ENCODE measurements around the gene ERI3.

The ERI3 gene

DNA sequence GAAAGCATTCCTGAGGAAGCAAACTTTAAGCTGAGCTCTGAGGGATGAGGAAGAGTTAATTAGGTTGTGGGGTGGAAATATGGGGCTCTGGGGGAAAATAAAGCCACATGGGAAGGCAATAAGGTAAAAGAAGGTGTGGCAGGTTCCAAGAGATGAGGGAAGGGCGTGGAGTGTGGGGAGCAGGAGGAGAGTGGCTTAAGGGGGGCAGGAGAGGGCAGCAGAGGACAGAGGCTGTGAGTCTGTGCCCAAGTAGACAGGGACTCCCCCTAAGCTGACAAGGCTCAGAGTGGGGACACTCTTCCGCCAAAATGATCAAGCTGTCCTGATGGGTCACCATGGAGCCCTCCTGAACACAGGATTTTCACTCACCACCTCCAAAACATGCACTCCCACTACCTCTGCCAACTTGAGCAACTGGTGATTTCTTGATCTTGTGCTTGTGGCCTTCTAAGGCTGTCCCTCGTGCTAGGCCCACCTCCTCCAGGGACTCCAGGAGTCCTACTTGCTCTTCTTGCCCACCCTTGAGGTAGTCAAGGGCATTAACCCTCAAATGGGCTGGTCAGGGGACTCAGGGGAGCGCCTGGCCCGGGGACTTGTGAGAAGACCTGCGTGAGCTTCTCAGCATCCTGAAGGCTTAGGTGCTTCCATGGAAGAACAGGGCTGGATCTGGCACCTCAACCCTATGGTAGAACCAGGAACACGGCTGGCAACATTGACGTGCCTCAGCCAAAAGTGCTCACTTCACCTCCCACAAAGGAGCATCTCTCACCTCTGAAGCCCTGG is 118.4 kb downstream of the ERI3 start:
- peaks cover 3% of the 10 kb centered on the region for H3K36me3 Mint-ChIP-seq (ENCODE audit: insufficient read depth)
- ATAC-seq (replicated peaks), result no peak
- H3K4me3 Mint-ChIP-seq, result no peak overlapping the region
- peak overlapping the region; percentile 8 to 63 for H3K27ac Mint-ChIP-seq
- H3K27me3 Mint-ChIP-seq, result no peaks in the 10 kb centered on the region
- no peaks in the 10 kb centered on the region for H3K9me3 Mint-ChIP-seq
- DNase-seq, result no peak
- H3K4me1 Mint-ChIP-seq (ENCODE audit: low read depth in 2 of 2), result peaks cover 4 to 6% of the 10 kb centered on the region in 2 donors

DNA sequence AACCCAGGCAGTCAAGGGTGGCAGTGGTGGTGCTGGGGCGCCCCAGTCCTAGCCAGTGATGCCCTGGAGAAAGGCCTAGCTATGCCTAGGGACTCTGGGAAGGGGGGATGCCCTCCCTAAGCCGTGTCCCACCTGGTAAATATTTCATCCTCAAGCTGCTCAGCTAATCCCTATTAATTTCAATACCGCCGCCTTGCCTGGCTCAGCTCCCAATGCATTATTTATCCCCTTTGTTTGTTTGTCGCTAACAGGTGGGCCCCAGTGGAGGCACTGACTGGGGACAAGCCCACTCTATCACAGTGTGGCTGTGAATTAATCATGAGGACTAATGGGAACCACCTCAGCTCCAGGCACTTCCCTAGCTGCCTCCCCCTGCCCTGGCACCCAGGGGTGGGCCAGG is 119.2 kb downstream of the ERI3 start:
- peak overlapping the region in 1 of 2 donors; percentile 63 for H3K27ac Mint-ChIP-seq
- H3K9me3 Mint-ChIP-seq, result no peaks in the 10 kb centered on the region
- no peaks in the 10 kb centered on the region for H3K27me3 Mint-ChIP-seq
- ATAC-seq (replicated peaks) (no peak), DNase-seq (no peak)
- peaks cover 3% of the 10 kb centered on the region for H3K36me3 Mint-ChIP-seq (ENCODE audit: insufficient read depth)
- H3K4me1 Mint-ChIP-seq (ENCODE audit: low read depth in 2 of 2), result peaks cover 4% of the 10 kb centered on the region in 2 donors
- H3K4me3 Mint-ChIP-seq, result no peak overlapping the region

DNA sequence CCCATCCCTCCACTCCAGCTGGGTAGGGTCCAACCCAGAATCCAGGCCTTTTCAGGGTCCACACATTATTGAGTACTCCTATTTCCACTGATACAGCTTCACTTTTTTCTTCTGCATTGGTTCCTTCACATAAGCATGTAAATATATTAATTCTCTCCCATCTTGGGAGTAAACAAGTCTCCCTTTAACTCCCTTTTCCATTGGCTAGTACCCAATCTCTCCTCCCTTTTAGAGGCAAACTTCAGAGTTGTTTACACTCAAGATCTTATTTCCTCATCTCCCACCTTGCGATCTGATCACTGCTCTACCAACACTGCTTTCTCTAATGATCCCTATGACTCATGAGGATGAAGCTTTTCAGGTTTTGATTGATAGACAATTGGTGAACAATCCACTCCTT is 121.5 kb downstream of the ERI3 start:
- Mint-ChIP-seq H3K4me3 (no peak overlapping the region), H3K4me1 (ENCODE audit: low read depth in 2 of 2) (peaks cover 4% of the 10 kb centered on the region in 2 donors), H3K36me3 (ENCODE audit: insufficient read depth) (peaks cover 5% of the 10 kb centered on the region), H3K9me3 (no peaks in the 10 kb centered on the region), H3K27ac (no peak overlapping the region), H3K27me3 (no peaks in the 10 kb centered on the region)
- ATAC-seq (replicated peaks) (no peak), DNase-seq (no peak)

DNA sequence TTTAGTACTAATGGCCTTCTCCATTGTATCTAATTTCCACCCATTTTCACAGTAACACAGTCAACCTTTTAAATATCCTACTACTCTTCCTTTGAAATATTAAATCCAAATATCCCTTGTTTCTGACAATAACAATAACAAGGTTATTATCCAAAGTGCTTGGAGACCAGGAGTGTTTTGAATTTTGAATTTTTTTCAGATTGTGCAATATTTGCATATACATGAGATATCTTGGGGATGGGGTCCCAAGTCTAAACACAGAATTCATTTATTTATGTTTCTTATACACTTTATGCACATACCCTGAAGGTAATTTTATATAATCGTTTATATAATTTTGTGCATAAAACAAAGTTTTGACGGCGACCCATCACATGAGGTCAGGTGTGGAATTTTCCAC is 124.3 kb downstream of the ERI3 start:
- ATAC-seq (replicated peaks) (no peak), DNase-seq (no peak)
- Mint-ChIP-seq H3K9me3 (no peaks in the 10 kb centered on the region), H3K4me3 (no peak overlapping the region), H3K27me3 (no peaks in the 10 kb centered on the region), H3K36me3 (ENCODE audit: insufficient read depth) (peaks cover 3% of the 10 kb centered on the region), H3K4me1 (ENCODE audit: low read depth in 2 of 2) (no peaks in the 10 kb centered on the region), H3K27ac (no peak overlapping the region)

DNA sequence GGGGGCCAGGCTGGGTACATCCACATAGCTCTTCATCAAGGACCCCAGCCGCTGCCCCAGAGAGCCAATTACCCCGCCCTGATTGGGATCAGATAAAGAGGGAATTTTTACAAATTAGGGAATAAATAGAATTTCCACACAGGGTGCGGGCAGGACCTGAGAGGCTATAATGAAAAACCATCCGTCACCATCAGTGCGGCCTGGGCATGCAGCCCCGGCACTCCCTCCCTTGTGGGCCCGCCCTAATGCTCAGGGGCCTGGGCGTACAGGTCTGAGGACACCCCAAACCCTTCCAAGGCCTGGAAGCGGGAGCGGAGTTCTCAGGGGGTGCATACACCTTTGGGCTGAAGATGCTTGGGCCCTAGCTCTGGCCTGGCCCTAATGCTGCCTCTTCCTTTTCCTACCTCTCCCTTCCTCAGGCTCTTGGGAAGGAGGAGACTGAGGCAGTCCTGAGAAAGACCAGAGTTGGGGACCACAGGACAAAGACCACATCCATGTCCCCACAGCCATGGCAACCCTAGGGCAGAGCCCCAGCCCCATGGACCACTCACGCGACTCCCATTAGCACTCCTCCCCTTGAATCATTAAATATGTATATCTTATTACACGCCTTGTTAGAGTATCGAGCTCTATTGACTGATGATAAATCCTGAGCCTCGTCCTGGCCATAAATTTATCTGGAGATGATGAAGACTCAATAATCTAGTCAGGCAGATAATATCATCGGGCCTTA is 125.5 kb downstream of the ERI3 start:
- no peak overlapping the region for H3K27ac Mint-ChIP-seq
- no peaks in the 10 kb centered on the region for H3K27me3 Mint-ChIP-seq
- ATAC-seq (replicated peaks) (no peak), DNase-seq (no peak)
- H3K36me3 Mint-ChIP-seq (ENCODE audit: insufficient read depth), result peaks cover 3% of the 10 kb centered on the region
- no peak overlapping the region for H3K4me3 Mint-ChIP-seq
- H3K4me1 Mint-ChIP-seq (ENCODE audit: low read depth in 2 of 2), result no peaks in the 10 kb centered on the region
- no peaks in the 10 kb centered on the region for H3K9me3 Mint-ChIP-seq

DNA sequence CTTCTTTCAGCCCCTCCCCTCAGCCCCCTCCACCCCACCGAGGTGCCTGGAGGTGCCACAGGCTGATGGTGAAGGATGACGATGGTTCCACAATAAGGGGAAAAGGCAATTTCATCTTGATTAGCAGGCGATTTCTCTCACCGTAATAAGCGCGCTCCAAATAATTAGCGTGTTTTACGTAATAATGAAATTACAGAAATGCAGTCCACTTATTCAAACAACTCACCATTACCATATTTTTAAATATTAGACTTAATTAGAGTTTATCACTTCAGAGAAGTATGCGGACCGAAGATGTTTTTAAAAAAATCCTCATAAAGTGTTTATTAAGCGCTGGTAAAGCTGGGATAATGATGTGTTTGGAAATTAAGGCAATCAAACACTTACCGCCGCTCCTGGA is 126.8 kb downstream of the ERI3 start:
- H3K4me3 Mint-ChIP-seq, result no peak overlapping the region
- ATAC-seq (replicated peaks), result no peak
- DNase-seq, result no peak
- H3K36me3 Mint-ChIP-seq (ENCODE audit: insufficient read depth), result peaks cover 3% of the 10 kb centered on the region
- H3K9me3 Mint-ChIP-seq, result no peaks in the 10 kb centered on the region
- no peak overlapping the region for H3K27ac Mint-ChIP-seq
- no peaks in the 10 kb centered on the region for H3K27me3 Mint-ChIP-seq
- H3K4me1 Mint-ChIP-seq (ENCODE audit: low read depth in 2 of 2), result peaks cover 6 to 7% of the 10 kb centered on the region in 2 donors

DNA sequence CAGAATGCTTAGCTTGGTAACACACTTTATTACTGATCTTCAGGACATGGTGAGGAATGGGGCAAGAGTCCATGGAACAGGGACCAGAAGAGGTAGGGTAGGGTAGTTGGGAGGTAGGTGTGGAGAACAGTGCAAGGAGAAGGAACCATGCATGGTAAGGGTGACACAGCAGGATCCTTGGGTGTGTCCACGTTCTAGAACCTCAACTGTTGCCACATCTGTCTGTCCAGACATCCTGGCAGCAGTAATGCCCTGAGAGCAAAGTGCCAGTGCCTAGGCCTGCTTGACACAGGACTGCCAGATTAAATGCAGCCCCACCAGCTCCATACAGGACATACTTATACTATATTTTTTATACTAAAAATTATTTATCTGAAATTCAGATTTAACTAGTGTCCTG is 127.8 kb downstream of the ERI3 start:
- H3K36me3 Mint-ChIP-seq (ENCODE audit: insufficient read depth), result peaks cover 3% of the 10 kb centered on the region
- ATAC-seq (replicated peaks), result no peak
- H3K27me3 Mint-ChIP-seq, result no peaks in the 10 kb centered on the region
- DNase-seq, result no peak
- no peak overlapping the region for H3K27ac Mint-ChIP-seq
- no peak overlapping the region for H3K4me3 Mint-ChIP-seq
- H3K9me3 Mint-ChIP-seq, result no peaks in the 10 kb centered on the region
- peaks cover 7 to 10% of the 10 kb centered on the region in 2 donors for H3K4me1 Mint-ChIP-seq (ENCODE audit: low read depth in 2 of 2)

DNA sequence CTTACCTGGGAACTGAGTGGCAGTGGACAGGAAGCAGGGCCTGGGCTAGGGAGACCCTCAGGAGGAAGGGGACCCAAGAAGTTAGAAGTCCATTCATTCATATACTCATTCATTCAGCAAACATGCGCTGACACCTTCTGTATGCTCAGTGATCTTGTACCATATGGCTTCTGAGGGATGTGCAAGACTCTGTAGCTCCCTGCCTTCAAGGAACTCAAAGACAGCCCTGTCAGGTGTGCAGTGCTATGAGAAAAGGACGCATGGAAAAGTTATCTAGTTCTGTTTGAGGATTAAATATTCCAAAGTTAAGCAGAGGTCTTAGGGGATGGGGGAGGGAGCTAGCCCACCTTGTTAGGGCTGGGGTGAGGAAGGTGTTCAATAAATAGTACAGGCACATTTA is 129.3 kb downstream of the ERI3 start:
- Mint-ChIP-seq H3K27ac (no peak overlapping the region), H3K36me3 (ENCODE audit: insufficient read depth) (peaks cover 8% of the 10 kb centered on the region), H3K4me3 (no peak overlapping the region), H3K9me3 (no peaks in the 10 kb centered on the region), H3K4me1 (ENCODE audit: low read depth in 2 of 2) (peaks cover 7 to 10% of the 10 kb centered on the region in 2 donors), H3K27me3 (no peaks in the 10 kb centered on the region)
- DNase-seq (no peak), ATAC-seq (replicated peaks) (no peak)

DNA sequence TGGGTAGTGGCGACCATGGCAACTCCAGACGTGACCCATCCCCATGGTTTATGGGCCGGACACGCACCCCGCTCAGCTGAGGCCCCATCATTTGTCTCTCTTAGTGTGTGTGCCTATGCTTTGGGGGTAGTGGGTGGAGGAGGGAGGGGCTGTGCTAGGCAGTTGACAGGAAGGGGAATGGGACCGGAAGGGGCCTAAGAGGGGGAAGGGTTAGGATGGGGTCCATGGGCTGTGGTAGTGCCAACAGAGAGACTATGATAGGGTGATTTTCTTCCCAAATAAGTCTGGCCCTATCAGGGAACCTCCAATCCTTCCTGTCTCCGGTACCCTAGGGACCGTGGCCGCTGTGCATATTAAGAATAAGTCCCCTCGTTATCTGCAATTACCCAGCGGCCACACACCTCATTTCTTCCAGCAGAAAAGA is 131.9 kb downstream of the ERI3 start:
- H3K4me1 Mint-ChIP-seq (ENCODE audit: low read depth in 2 of 2), result peaks cover 7 to 12% of the 10 kb centered on the region in 2 donors
- H3K4me3 Mint-ChIP-seq, result no peak overlapping the region
- H3K36me3 Mint-ChIP-seq (ENCODE audit: insufficient read depth), result peaks cover 21% of the 10 kb centered on the region
- DNase-seq, result no peak
- no peak for ATAC-seq (replicated peaks)
- peak overlapping the region; percentile 3 for H3K27ac Mint-ChIP-seq
- H3K9me3 Mint-ChIP-seq, result no peaks in the 10 kb centered on the region
- H3K27me3 Mint-ChIP-seq, result no peaks in the 10 kb centered on the region

DNA sequence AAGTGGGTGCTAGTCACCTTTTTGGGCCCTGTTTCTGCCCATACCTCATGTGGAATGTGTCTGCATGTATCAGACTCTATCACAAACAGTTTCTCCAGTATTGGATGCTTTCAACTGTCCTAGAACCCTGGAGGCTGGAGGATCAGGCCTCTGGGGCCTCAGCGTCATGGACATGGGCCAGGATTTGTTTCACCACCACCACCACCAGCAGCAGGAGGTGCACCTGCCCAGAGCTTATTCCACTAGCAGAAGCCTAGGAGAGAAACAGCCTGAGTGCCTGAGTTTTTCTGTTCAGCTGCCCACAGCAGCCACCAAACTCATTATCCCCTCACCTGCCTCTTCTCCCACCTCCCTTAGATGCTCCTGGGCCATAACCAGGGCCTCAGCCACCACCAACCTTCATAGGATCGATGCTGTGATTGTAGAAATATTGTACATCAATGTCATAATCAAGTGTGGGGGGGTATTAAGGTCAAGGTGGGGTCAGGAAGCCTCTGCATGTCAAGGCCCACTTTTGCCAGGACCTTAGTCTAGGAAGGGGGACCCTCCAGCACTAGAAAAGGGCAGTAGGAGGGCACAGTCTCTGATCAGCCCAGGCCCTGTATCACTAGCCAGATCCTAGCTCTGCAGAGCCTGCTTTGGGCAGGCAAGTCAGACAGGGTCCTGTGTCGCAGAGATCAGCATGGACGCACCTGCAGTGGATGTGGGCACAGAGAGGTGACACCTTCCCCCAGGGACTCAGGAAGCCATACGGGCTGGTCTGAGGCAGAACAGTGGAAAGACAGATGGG is 132.5 kb downstream of the ERI3 start:
- DNase-seq (no peak), ATAC-seq (replicated peaks) (no peak)
- peak overlapping the region in 1 of 2 donors; percentile 3 for H3K27ac Mint-ChIP-seq
- no peaks in the 10 kb centered on the region for H3K9me3 Mint-ChIP-seq
- H3K4me1 Mint-ChIP-seq (ENCODE audit: low read depth in 2 of 2), result peaks cover 9 to 13% of the 10 kb centered on the region in 2 donors
- peaks cover 22% of the 10 kb centered on the region for H3K36me3 Mint-ChIP-seq (ENCODE audit: insufficient read depth)
- no peak overlapping the region for H3K4me3 Mint-ChIP-seq
- no peaks in the 10 kb centered on the region for H3K27me3 Mint-ChIP-seq

DNA sequence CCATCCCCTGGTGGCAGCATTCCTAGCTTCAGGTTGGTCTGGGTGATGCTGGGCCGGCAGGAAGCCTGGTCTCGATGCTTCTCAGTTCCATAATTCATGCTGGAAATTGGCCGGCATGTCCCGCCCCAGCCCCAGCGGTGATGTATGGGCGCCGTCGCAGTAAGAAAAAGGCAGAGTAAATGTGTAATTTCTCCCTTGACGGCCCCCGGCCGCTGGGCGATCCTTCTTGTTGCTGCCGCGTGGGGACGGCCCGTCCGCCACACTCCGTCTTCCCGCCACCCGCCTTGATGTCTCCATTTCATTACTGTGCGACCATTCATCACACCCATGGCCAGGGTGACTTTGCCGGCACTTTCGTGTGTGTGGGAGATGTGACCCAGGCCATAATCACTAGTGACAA is 133.3 kb downstream of the ERI3 start:
- DNase-seq, result no peak
- Mint-ChIP-seq H3K36me3 (ENCODE audit: insufficient read depth) (peaks cover 22% of the 10 kb centered on the region), H3K4me3 (no peak overlapping the region), H3K4me1 (ENCODE audit: low read depth in 2 of 2) (peaks cover 16 to 20% of the 10 kb centered on the region in 2 donors), H3K9me3 (no peaks in the 10 kb centered on the region), H3K27me3 (no peaks in the 10 kb centered on the region), H3K27ac (no peak overlapping the region)
- no peak for ATAC-seq (replicated peaks)

DNA sequence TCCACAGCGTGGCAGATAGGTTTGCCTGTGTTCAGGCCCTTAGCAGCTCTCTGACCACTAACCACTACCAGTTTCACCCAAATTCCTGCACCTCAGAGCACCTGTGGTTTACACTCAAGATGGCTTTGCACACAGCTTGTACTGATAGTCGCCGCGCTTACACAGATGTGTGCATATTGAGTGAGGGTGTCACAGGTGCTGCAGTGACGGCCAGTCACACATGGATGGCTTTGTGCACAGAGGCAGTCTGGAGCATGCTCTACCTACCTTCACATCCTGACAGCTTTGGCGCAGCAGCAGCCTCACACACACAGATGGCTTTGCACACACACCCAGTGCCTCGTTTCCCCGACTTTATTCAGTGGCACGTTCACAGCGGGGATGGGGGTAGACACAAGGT is 134.3 kb downstream of the ERI3 start:
- Mint-ChIP-seq H3K4me3 (no peak overlapping the region), H3K9me3 (no peaks in the 10 kb centered on the region), H3K4me1 (ENCODE audit: low read depth in 2 of 2) (peaks cover 20 to 22% of the 10 kb centered on the region in 2 donors), H3K27ac (no peak overlapping the region), H3K36me3 (ENCODE audit: insufficient read depth) (peaks cover 22% of the 10 kb centered on the region), H3K27me3 (no peaks in the 10 kb centered on the region)
- DNase-seq, result no peak
- ATAC-seq (replicated peaks), result no peak

DNA sequence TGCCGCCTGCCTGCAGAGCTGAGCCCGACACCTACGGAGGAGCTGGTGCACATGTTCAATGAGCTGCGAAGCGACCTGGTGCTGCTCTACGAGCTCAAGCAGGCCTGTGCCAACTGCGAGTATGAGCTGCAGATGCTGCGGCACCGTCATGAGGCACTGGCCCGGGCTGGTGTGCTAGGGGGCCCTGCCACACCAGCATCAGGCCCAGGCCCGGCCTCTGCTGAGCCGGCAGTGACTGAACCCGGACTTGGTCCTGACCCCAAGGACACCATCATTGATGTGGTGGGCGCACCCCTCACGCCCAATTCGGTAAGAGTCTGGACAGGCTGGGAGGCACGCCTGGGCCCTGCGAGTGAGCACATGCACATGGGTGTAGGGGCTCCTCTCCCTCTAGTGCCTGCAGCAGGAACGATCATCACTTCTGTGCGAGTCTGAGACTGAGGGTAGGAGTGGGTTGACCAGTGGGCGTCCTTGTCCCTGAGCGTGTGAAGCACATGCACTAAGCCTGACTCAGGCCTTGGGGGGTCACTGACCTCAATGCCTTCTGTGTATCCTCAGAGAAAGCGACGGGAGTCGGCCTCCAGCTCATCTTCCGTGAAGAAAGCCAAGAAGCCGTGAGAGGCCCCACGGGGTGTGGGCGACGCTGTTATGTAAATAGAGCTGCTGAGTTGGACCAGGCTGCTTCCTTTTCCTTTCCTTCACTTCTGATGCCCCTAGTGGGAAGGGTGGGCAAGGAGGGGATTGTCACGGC is 134.9 kb downstream of the ERI3 start:
- Mint-ChIP-seq H3K4me1 (ENCODE audit: low read depth in 2 of 2) (peaks cover 22 to 26% of the 10 kb centered on the region in 2 donors), H3K4me3 (no peak overlapping the region), H3K27me3 (no peaks in the 10 kb centered on the region), H3K9me3 (no peaks in the 10 kb centered on the region), H3K36me3 (ENCODE audit: insufficient read depth) (peaks cover 22% of the 10 kb centered on the region), H3K27ac (no peak overlapping the region)
- DNase-seq, result no peak
- ATAC-seq (replicated peaks), result no peak
